Cerebellar cortex (tissue), 1 donor: ENCODE measurements around the gene KRT9.
"Not testable (repeated sequence)": the region's sequence is repeated elsewhere in the genome, so short reads cannot be mapped to it uniquely, and the experiment has no call there.

Experiments used
- DNase-seq: peaks from one replicate; pipeline ENCODE4 v3.0.0-alpha.2; 2015; ENCODE audit warnings: low spot score

Gene KRT9

GRCh38 chr17:41545829-41546410, 25.9 kb downstream of the KRT9 start:
- no peak for DNase-seq

- no peak for DNase-seq
Observed at GRCh38 chr17:41544935-41545334, 26.9 kb downstream of the KRT9 start.

GRCh38 chr17:41544491-41544892, 27.4 kb downstream of the KRT9 start:
- DNase-seq, result no peak

- not testable (repeated sequence) for DNase-seq
Observed at GRCh38 chr17:41542786-41543185, 29.1 kb downstream of the KRT9 start.

DNA sequence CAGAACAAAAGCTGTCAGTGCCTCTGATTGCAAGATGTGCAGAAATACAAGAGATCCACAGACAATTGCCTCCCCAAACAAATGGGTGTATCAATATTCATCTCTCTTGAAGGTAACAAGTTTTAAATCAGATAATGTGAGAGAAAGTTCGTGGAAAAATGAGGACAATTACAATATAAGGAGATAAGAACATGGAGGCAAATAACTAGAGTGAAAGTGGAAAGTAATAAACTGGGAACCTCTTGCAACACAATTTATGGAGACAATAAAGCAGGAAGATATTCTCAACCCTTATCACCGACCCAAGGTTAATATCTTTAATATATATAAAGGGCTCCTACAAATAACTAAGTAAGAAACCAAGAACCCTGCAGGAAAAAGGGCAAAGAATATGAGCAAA, 29.5 kb downstream of the KRT9 start:
- DNase-seq, result no peak

GRCh38 chr17:41540921-41541625, 30.8 kb downstream of the KRT9 start:
- no peak for DNase-seq

DNA sequence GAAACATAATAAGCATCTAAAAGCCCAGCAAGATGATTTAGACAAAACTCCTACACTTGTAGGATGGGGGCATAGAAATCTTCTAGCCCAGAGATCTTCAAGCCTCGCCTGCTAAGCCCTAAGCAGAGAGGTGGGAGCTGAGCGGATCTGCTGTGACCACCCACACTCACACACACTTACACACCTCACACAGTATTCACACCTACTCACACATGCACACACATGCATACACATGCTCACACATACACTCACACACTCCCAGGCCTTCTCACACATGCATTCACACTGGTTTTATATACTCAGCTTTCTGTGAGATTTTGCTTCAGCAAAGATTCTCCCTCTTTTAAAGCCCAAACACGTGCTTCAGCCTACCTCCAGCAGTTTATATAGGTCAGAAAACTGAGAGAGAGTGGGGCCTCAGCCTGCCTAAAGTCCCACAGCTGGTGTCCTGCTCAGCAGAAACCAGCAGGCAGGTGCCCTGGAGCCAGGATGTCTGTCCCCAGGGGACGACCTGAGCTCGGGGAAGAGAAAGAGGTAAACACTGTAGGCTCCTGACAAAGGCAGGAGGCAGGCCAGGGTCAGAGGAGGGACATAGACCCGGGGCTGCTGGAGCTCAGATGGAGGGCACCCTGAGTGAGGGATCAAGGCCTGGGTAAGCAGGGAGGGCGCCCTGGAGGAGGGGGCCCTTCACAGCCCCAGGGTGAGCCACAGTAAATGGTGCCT, 31.7 kb downstream of the KRT9 start:
- DNase-seq, result no peak

GRCh38 chr17:41539071-41539492, 32.8 kb downstream of the KRT9 start:
- no peak for DNase-seq

- no peak for DNase-seq
Observed at GRCh38 chr17:41538565-41538991, 33.3 kb downstream of the KRT9 start.

GRCh38 chr17:41537990-41538389, 33.9 kb downstream of the KRT9 start:
- no peak for DNase-seq

- DNase-seq, result no peak
Observed at GRCh38 chr17:41537614-41537954, 34.3 kb downstream of the KRT9 start.

DNA sequence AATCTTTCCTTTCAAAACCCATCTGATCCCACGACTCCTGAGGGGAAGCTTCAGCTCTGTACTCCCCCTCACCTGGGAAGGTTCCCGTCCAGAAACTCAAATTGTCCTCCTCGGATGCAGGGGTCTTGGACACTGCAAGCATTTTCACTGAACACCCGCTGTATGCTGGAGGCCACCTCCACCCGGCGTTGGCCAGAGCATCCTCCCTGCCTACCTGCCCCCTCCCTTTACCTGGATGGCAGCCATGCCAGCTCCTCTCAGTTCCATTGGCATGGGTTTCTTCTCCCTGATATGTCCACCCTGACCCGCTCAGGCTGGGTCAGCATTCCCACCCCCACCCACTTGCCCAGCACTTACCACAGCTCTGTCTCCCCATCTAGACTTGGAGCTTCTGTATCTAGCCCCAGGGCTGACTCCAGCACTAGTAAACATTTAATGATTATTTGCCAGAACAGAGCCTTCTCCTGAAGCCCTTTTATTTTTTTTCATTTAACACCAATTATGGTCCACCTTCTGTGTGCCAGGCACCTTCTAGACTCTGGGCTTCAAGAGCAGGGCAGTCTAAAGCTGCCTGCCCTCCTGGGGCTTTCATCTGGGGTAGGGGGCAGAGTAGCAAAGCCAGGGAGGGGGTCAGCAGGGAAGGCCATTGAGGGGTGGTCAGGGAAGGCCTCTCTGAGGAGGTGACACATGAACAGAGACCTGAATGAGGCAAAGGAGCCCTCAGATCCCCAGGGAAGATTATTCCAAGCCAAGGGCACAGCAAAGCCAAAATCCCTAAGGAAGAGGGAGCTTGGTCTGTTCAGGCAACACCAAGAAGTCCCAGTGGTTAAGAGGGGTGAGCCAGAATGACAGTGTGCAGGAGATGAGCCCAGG, 34.9 kb downstream of the KRT9 start:
- no peak for DNase-seq

GRCh38 chr17:41535764-41536481, 35.9 kb downstream of the KRT9 start:
- no peak for DNase-seq

- no peak for DNase-seq
Observed at GRCh38 chr17:41534899-41535546, 36.8 kb downstream of the KRT9 start.

GRCh38 chr17:41533613-41534012, 38.2 kb downstream of the KRT9 start:
- no peak for DNase-seq

DNA sequence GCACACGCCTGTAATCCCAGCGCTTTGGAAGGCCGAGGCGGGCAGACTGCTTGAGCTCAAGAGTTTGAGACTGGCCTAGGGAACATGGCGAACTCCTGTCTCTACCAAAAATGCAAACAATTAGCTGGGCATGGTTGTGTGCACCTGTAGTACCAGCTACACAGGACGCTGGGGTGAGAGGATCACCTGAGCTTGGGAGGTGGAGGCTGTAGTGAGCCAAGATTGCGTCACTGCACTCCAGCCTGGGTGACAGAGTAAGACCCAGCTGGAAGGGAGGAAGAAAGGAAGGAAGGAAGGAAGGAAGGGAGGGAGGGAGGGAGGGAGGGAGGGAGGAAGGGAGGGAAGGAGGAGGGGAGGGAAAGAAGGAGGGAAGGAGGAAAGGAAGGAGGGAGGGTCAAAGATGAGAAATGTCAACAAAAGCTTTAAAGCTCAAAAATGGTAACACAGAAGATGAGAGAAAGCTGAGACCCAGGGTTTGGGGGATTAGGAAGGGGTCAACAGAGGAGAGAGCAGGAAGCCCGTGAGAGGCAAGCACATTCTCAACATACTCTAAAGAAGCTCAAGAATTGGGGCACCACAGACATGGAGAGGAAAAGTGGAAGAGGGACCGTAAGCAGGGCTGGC, 38.8 kb downstream of the KRT9 start:
- no peak for DNase-seq

- DNase-seq, result no peak
Observed at GRCh38 chr17:41531993-41532392, 39.9 kb downstream of the KRT9 start.

- no peak for DNase-seq
Observed at GRCh38 chr17:41530062-41531048, 41.5 kb downstream of the KRT9 start.

DNA sequence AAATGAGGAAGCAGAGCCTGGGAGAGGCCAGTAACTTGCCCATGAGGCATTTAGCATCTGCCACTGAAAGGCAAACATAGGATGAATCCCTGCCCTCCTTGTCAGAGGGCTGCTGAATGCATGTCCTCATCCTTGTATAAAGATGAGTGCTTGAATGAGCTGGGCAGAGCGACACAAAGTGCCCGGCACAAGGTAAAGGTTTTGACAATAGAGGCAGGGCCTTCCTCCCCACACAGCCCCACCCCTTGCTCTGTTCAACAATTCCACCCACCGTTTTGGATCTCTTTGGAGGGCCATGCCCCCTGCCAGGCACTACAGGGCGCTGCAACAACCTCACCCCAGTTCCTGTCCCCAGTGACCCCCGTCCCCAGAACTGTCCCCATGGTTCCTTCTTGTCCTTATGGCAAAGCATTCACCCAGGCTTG, 42.4 kb downstream of the KRT9 start:
- no peak for DNase-seq
